ENCODE results near the gene NTRK1. TPM values are rescaled to one million over a fixed set of nuclear protein-coding genes. Genes with fewer than 3 reads are reported as not detected.
A peak's percentile ranks its signal among the peaks of the same experiment; 100 is the strongest.

Gene NTRK1
- total and polyA plus RNA-seq, 2 of the 4 experiments (the other 2 are of a cell fraction), result not detected

GRCh38 chr1:156894711-156895454 lies 34.2 kb downstream of the NTRK1 start:
- peaks cover 24% of the 10 kb centered on the region for H3K9me1 ChIP-seq (ENCODE audit: insufficient read depth, low read length)
- H3K9ac ChIP-seq (ENCODE audit: low read depth, low read length), result peak overlapping the region; percentile 77; the same call in 1 of the 2 replicates
- peak overlapping the region; percentile 62 to 68 for H4K8ac ChIP-seq (ENCODE audit: low read depth in 2 of 2, low read length in 2 of 2)
- H4K20me1 ChIP-seq (ENCODE audit: insufficient read depth, low read length), result peaks cover 2% of the 10 kb centered on the region; the same call in 1 of the 2 replicates
- peaks cover 19 to 62% of the 10 kb centered on the region in 2 experiments for H3K79me1 ChIP-seq (ENCODE audit: low read depth in 1 of 2, low read length in 2 of 2)
- H4K5ac ChIP-seq (ENCODE audit: low read depth, low read length), result peak overlapping the region; percentile 59
- BruUV-seq (replicated peaks), result no TSS peak
- H3K27me3 ChIP-seq (ENCODE audit: control insufficient read depth, insufficient read depth, low read length), result no peaks in the 10 kb centered on the region; the same call in 1 of the 2 replicates
- H3K14ac ChIP-seq (replicated peaks; ENCODE audit: low read depth, low read length), result peak overlapping the region; percentile 74
- peak; percentile 30 for DNase-seq
- H2BK5ac ChIP-seq (ENCODE audit: low read depth, low read length, poor library complexity, severe bottlenecking), result peak overlapping the region; percentile 92
- H3K9me3 ChIP-seq (ENCODE audit: control insufficient read depth, insufficient read depth, low read length), result no peaks in the 10 kb centered on the region
- no peak for ATAC-seq (ENCODE audit: low read depth)
- in situ Hi-C loops (cut with MboI; ENCODE audit: low sequenced_read_pairs), result loop anchor here (5.0 kb wide), 1 partner anchor 32 kb away; no protein-coding TSS in a partner anchor
- peak overlapping the region; percentile 87 for H4K91ac ChIP-seq (ENCODE audit: insufficient read depth, low read depth, low read length)
- peak overlapping the region; percentile 96 for H2AK9ac ChIP-seq (replicated peaks; ENCODE audit: low read depth, low read length, poor library complexity)
- intact Hi-C loops (cut with micrococcal nuclease), result no loop called here
- peak overlapping the region; percentile 47; the same call in 2 of the 3 replicates for H2BK15ac ChIP-seq (ENCODE audit: low read depth, low read length)
- peaks cover 39% of the 10 kb centered on the region for H3K4me1 ChIP-seq (ENCODE audit: control insufficient read depth, insufficient read depth, low read length)
- peak overlapping the region; percentile 26 for H3K23ac ChIP-seq (ENCODE audit: low read depth, low read length)
- peak overlapping the region; percentile 76 for H3K4ac ChIP-seq (ENCODE audit: low read depth, low read length)
- H3K4me2 ChIP-seq (ENCODE audit: low read depth, low read length), result peak overlapping the region; percentile 90
- dilution Hi-C loops (cut with HindIII; ENCODE audit: low sequenced_read_pairs, unreplicated experiment), result no loop called here
- peak overlapping the region; percentile 41 for H2AK5ac ChIP-seq (ENCODE audit: low read depth, low read length)
- CTCF ChIA-PET, result no interaction called here
- peak overlapping the region; percentile 65; the same call in 1 of the 2 replicates for H3K18ac ChIP-seq (ENCODE audit: low read depth, low read length)
- H3K56ac ChIP-seq (ENCODE audit: extremely low read depth, insufficient read depth, low read length), result peak overlapping the region; percentile 34; the same call in 1 of the 2 replicates
- TF ChIP-seq BHLHE40 (IDR thresholded peaks at IDR 0.05; ENCODE audit: low read depth, low read length) (no peak), MAZ (IDR thresholded peaks at IDR 0.05; ENCODE audit: borderline replicate concordance, low read depth, low read length) (no peak), MXI1 (IDR thresholded peaks at IDR 0.05; ENCODE audit: borderline replicate concordance, low read depth, low read length) (no peak), CHD1 (IDR thresholded peaks at IDR 0.05; ENCODE audit: low read depth, low read length) (no peak), RAD21 (IDR thresholded peaks at IDR 0.05; ENCODE audit: low read length) (no peak), NFE2L2 (IDR thresholded peaks at IDR 0.05; ENCODE audit: low read depth, low read length) (no peak), CTCF (conservative IDR thresholded peaks at IDR 0.05; ENCODE audit: low read depth, low read length) (no peak), SMC3 (IDR thresholded peaks at IDR 0.05; ENCODE audit: low read depth, low read length) (no peak), RFX5 (IDR thresholded peaks at IDR 0.05; ENCODE audit: low read depth, low read length) (no peak)
- TF ChIP-seq, protein P1, sequence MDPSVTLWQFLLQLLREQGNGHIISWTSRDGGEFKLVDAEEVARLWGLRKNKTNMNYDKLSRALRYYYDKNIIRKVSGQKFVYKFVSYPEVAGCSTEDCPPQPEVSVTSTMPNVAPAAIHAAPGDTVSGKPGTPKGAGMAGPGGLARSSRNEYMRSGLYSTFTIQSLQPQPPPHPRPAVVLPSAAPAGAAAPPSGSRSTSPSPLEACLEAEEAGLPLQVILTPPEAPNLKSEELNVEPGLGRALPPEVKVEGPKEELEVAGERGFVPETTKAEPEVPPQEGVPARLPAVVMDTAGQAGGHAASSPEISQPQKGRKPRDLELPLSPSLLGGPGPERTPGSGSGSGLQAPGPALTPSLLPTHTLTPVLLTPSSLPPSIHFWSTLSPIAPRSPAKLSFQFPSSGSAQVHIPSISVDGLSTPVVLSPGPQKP (IDR thresholded peaks at IDR 0.05; ENCODE audit: borderline replicate concordance, low read depth, low read length), result no peak
- TF ChIP-seq, protein P2, sequence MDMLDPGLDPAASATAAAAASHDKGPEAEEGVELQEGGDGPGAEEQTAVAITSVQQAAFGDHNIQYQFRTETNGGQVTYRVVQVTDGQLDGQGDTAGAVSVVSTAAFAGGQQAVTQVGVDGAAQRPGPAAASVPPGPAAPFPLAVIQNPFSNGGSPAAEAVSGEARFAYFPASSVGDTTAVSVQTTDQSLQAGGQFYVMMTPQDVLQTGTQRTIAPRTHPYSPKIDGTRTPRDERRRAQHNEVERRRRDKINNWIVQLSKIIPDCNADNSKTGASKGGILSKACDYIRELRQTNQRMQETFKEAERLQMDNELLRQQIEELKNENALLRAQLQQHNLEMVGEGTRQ (IDR thresholded peaks at IDR 0.05; ENCODE audit: low read depth, low read length), result no peak
- peak overlapping the region; percentile 88 for H2BK120ac ChIP-seq (ENCODE audit: low read depth, low read length)
- peak overlapping the region; percentile 46 for H3K27ac ChIP-seq (ENCODE audit: insufficient read depth, low read length)
- no peaks in the 10 kb centered on the region for H3K36me3 ChIP-seq (ENCODE audit: control insufficient read depth, insufficient read depth, low read length)
- no peak overlapping the region for H3K4me3 ChIP-seq (ENCODE audit: insufficient read depth, low read depth, low read length)
- H2AFZ ChIP-seq (replicated peaks; ENCODE audit: low read length, poor library complexity), result peak overlapping the region; percentile 70
- no CpG with 5 or more reads among the region's 12 CpGs for WGBS, 2 experiments (ENCODE audit: extremely low coverage in 2 of 2, insufficient read length in 1 of 2)
- POLR2A ChIA-PET (ENCODE audit: unreplicated experiment), result interaction anchor here (1.2 kb wide), 1 partner anchor 166 kb away, joined by 3 read pairs; the partner anchor contains the start of genes ISG20L2 and METTL25B
- H2BK20ac ChIP-seq (ENCODE audit: low read depth, low read length), result peak overlapping the region; percentile 67
